ENCODE results near the gene TECR.
"Not testable (repeated sequence)": the region's sequence is repeated elsewhere in the genome, so short reads cannot be mapped to it uniquely, and the experiment has no call there.

TECR gene

DNA sequence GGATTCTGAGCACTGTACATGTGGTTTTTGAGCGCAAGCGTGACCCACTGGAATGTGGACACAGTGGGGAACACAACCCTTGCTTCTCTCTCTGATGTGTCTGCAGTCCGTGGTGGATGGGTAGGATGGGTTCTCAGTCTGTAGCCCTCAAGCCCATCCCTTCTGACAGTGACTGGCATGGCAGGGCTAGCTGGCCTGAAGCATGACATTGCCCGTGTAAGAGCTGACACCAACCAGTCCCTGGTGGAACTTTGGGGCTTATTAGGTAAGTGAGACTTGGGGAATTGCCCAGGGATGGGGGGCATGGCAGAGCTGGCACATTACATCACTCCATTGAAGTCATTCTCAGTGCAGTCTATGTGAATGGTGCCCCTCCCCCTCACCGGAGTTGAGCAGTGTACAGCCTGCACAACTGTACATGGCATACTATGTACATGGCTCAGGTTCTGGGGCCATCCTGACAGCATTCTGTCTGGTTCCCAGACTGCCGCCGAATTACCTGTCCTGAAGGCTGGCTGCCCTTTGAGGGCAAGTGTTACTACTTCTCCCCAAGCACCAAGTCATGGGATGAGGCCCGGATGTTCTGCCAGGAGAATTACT is 70.3 kb downstream of the TECR start:
- no peak for DNase-seq

- no peak for DNase-seq
These were observed 74.6 kb downstream of the TECR start for GRCh38 chr19:14603990-14604387.

GRCh38 chr19:14606627-14607026 is 77.2 kb downstream of the TECR start:
- no peak for DNase-seq

DNA sequence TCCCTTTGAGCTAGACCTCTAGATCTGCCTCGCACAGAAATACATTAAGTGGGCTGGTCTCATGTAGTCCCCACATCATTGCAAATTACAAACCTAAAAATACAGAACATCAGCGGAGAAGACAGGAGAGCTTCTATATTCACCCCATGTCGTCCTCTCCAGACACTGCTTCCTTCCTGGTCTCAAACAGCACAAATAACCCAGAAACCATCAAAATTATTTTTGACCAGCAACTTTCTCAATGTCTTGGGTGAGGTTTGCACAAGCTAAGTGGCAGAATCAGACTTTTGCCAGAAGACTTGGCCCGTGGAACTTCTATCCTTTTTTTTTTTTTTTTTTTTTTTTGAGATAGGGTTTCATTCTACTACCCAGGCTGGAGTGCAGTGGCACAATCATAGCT is 81.7 kb downstream of the TECR start:
- DNase-seq, result no peak

DNA sequence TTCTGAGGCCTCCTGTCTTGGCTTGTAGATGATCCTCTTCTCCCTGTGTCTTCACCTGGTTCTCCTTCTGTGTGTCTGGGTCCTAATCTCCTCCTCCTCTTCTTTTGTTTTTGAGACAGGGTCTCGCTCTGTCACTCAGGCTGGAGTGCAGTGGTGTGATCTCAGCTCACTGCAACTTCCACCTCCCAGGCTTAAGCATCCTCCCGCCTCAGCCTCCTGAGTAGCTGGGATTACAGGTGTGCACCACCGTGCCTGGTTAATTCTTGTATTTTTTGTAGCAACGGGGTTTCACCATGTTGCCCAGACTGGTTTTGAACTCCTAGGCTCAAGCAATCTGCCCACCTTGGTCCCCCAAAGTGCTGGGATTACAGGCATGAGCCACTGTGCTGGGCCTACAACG is 82.8 kb downstream of the TECR start:
- DNase-seq, result not testable (repeated sequence)

- DNase-seq, result no peak
These were observed 83.3 kb downstream of the TECR start for GRCh38 chr19:14612657-14613056.

DNA sequence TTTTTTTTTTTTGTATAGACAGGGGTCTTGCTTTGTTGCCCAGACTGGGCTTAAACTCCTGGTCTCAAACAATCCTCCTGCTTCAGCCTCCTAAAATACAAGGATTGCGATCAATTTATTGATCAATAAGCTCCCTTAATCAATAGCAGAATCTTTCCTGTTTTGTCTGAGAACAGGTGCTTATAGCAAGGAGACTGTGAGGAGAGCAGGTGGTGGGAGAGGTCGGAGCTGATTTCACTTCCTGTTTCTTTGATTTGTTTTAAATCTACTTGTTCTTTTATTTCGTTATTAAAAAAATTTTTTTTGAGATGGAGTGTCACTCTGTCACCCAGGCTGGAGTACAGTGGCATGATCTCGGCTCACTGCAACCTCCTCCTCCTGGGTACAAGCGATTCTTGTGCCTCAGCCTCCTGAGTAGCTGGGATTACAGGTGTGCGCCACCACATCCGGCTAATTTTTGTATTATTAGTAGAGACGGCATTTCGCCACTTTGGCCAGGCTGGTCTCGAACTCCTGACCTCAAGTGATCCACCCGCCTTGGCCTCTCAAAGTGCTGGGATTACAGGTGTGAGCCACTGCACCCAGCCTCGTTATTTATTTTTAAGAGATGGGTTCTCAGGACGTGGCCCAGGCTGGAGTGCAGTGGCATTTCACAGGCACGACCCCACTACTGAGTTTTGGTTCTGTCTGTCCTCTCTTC is 84.2 kb downstream of the TECR start:
- not testable (repeated sequence) for DNase-seq

DNA sequence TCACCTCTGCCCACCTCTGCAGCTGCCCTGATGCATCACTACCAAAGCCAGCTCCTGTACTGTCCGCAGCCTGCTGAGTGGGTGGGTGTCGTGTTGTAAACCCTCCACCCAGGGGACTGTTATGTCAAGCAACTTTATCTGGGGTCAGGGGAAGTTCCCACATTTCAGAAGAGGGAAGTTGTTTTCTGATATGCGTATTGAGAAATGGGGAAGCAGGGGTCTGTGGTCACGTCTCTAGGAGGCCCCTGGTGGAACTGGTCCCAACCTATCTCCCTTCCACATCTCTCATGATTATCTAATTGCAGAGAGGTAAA is 84.7 kb downstream of the TECR start:
- DNase-seq, result no peak

Measured in fibroblast of skin of right biceps (primary cell).